Measurements from ENCODE around the gene LIPI.
"Not testable (repeated sequence)": the region's sequence is repeated elsewhere in the genome, so short reads cannot be mapped to it uniquely, and the experiment has no call there.

The LIPI gene

GRCh38 chr21:14121719-14122118, 89.0 kb downstream of the LIPI start:
- peak; percentile 29 for DNase-seq (ENCODE audit: low read depth, low spot score)
- H3K4me3 ChIP-seq (ENCODE audit: low read length) = no peak overlapping the region

- H3K4me3 ChIP-seq (ENCODE audit: low read length) = no peak overlapping the region; the same call in 1 of the 2 replicates
- peak; percentile 62 for DNase-seq (ENCODE audit: low read depth, low spot score)
These were observed 90.5 kb downstream of the LIPI start for GRCh38 chr21:14120091-14120734.

- no peak overlapping the region for H3K4me3 ChIP-seq (ENCODE audit: low read length)
- DNase-seq (ENCODE audit: low read depth, low spot score) = no peak
These were observed 91.7 kb downstream of the LIPI start for GRCh38 chr21:14119038-14119437.

- no peak overlapping the region for H3K4me3 ChIP-seq (ENCODE audit: low read length)
- no peak for DNase-seq (ENCODE audit: low read depth, low spot score)
These were observed 94.7 kb downstream of the LIPI start for GRCh38 chr21:14116080-14116481.

- DNase-seq (ENCODE audit: low read depth, low spot score) = no peak
- no peak overlapping the region for H3K4me3 ChIP-seq (ENCODE audit: low read length)
These were observed 95.1 kb downstream of the LIPI start for GRCh38 chr21:14115646-14116045.

GRCh38 chr21:14114251-14114650, 96.5 kb downstream of the LIPI start:
- no peak overlapping the region for H3K4me3 ChIP-seq (ENCODE audit: low read length)
- DNase-seq (ENCODE audit: low read depth, low spot score) = no peak

- not testable (repeated sequence) for H3K4me3 ChIP-seq (ENCODE audit: low read length); DNase-seq (ENCODE audit: low read depth, low spot score)
These were observed 106.2 kb downstream of the LIPI start for GRCh38 chr21:14104564-14104963.

GRCh38 chr21:14099570-14099969, 111.2 kb downstream of the LIPI start:
- H3K4me3 ChIP-seq (ENCODE audit: low read length) = no peak overlapping the region
- no peak for DNase-seq (ENCODE audit: low read depth, low spot score)

- DNase-seq (ENCODE audit: low read depth, low spot score) = no peak
- no peak overlapping the region for H3K4me3 ChIP-seq (ENCODE audit: low read length)
These were observed 112.8 kb downstream of the LIPI start for GRCh38 chr21:14097881-14098499.

- no peak overlapping the region for H3K4me3 ChIP-seq (ENCODE audit: low read length)
- no peak for DNase-seq (ENCODE audit: low read depth, low spot score)
These were observed 114.2 kb downstream of the LIPI start for GRCh38 chr21:14096577-14096976.

GRCh38 chr21:14096172-14096571, 114.6 kb downstream of the LIPI start:
- DNase-seq (ENCODE audit: low read depth, low spot score) = no peak
- H3K4me3 ChIP-seq (ENCODE audit: low read length) = no peak overlapping the region

GRCh38 chr21:14095056-14095455, 115.7 kb downstream of the LIPI start:
- DNase-seq (ENCODE audit: low read depth, low spot score) = no peak
- no peak overlapping the region for H3K4me3 ChIP-seq (ENCODE audit: low read length)

- no peak for DNase-seq (ENCODE audit: low read depth, low spot score)
These were observed 117.8 kb downstream of the LIPI start for GRCh38 chr21:14092834-14093560.

GRCh38 chr21:14090184-14090583, 120.6 kb downstream of the LIPI start:
- not testable (repeated sequence) for DNase-seq (ENCODE audit: low read depth, low spot score); H3K4me3 ChIP-seq (ENCODE audit: low read length)

More at GRCh38 chr21:14092834-14093560, 117.8 kb downstream of the LIPI start:
- H3K4me3 ChIP-seq (ENCODE audit: low read length) = no peak overlapping the region

- no peak overlapping the region for H3K4me3 ChIP-seq (ENCODE audit: low read length)
- no peak for DNase-seq (ENCODE audit: low read depth, low spot score)
These were observed 122.4 kb downstream of the LIPI start for GRCh38 chr21:14088391-14088790.

GRCh38 chr21:14086553-14086952, 124.2 kb downstream of the LIPI start:
- no peak for DNase-seq (ENCODE audit: low read depth, low spot score)
- H3K4me3 ChIP-seq (ENCODE audit: low read length) = no peak overlapping the region

- DNase-seq (ENCODE audit: low read depth, low spot score) = no peak
- H3K4me3 ChIP-seq (ENCODE audit: low read length) = no peak overlapping the region
These were observed 126.1 kb downstream of the LIPI start for GRCh38 chr21:14084701-14085100.

- no peak overlapping the region for H3K4me3 ChIP-seq (ENCODE audit: low read length)
- no peak for DNase-seq (ENCODE audit: low read depth, low spot score)
These were observed 126.7 kb downstream of the LIPI start for GRCh38 chr21:14084068-14084501.

- no peak for DNase-seq (ENCODE audit: low read depth, low spot score)
- no peak overlapping the region for H3K4me3 ChIP-seq (ENCODE audit: low read length)
These were observed 130.0 kb downstream of the LIPI start for GRCh38 chr21:14080764-14081096.

GRCh38 chr21:14080040-14080763, 130.6 kb downstream of the LIPI start:
- H3K4me3 ChIP-seq (ENCODE audit: low read length) = no peak overlapping the region
- no peak for DNase-seq (ENCODE audit: low read depth, low spot score)

Measured in Jurkat, Clone E6-1 (cell line).